Transverse colon (tissue), 3 donors: Measurements from ENCODE around the gene IER3.

Experiments
- CTCF ChIP-seq, 5 experiments: fragments of 200-600 bp in 3 of 5; fragments of 450-650 bp in 2 of 5; sonication (generic) in 3 of 5; IDR thresholded peaks; 1 replicate in 2 of 5; 2 replicates in 3 of 5; pipeline ENCODE4 v1.5.1; 2016 to 2017; ENCODE audit warnings: antibody characterized with exemption in 5 of 5, inconsistent platforms in 3 of 5, mild to moderate bottlenecking in 2 of 5, moderate library complexity in 1 of 5
- EP300 ChIP-seq: sonication (generic); formaldehyde crosslinking; IDR thresholded peaks from one replicate; pipeline ENCODE4 v1.6.1; 2017; ENCODE audit warnings: antibody characterized with exemption, low read depth
- POLR2A ChIP-seq: fragments of 450-650 bp; IDR thresholded peaks from one replicate; pipeline ENCODE4 v1.6.1; 2016; ENCODE audit warnings: antibody characterized with exemption, mild to moderate bottlenecking, moderate library complexity

GRCh38 chr6:30722280-30723112 is 21.9 kb downstream of the IER3 start:
- peak; percentile 98 to 100 (median 99) for TF ChIP-seq CTCF (IDR thresholded peaks at IDR 0.05)
- peak; percentile 15 for TF ChIP-seq POLR2A
- TF ChIP-seq EP300, result no peak
